NCI-H2107 (cell line): ENCODE results near the gene BIRC2.

Source experiments
- DNase-seq: peaks from one replicate; lab custom pipeline; 2025; lab: John Stamatoyannopoulos, UW

BIRC2 gene

GRCh38 chr11:102401905-102402304 lies 54.9 kb downstream of the BIRC2 start:
- no peak for DNase-seq

DNA sequence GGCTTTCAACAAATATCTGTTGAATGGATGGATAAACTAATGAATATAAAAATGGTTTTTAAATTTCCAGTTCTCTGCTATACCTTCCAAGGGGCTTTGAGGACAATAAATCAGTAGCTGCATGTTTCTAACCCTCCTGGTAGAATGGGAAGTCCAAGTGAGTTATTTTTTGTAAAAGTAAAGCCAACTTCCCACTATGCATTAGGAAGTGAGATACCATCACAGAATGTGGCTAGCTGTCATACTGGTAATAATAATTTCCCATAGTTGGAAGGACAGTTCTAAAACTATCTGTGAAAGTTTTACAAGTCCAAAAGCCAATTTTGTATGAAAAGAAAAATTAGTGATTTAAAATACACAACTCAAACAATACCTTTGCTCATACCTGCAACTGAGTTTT lies 55.5 kb downstream of the BIRC2 start:
- no peak for DNase-seq

DNA sequence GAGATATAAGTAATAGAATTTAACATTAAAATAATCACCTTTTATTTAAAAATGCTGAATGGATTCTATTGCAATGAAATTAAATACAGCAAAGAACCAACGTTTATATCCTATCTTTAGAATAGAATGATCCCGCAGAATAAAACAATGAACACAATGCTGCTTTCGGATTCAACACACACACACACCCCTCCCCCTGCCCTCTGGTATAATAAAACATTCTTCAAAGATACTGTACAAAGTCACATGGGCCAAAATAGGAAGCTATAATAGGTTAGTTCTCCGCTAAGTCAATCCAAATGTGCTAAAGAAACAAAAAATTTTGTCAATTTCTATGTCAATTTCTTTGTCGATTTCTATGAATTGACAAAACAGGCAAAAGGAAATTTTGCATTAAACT lies 58.5 kb downstream of the BIRC2 start:
- no peak for DNase-seq

DNA sequence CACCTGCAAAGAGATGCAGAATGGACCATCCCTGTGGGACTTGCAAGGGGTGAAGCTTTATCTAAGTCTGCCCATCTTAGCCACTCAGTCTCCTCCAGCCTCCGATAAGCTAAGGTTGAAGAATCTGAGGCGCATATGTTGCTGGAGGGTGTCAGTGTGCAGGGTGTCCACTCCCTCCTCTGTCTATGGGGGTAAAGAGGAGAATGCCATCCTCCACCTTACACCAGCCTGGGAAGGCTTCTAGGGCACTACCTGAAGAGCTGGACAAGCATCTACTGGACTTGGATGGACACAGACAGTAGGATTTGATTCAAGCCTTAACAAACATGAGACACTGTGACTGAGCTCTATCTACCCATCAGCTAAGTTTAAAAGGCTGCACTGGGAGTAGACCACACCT lies 59.1 kb downstream of the BIRC2 start:
- DNase-seq, result no peak

DNA sequence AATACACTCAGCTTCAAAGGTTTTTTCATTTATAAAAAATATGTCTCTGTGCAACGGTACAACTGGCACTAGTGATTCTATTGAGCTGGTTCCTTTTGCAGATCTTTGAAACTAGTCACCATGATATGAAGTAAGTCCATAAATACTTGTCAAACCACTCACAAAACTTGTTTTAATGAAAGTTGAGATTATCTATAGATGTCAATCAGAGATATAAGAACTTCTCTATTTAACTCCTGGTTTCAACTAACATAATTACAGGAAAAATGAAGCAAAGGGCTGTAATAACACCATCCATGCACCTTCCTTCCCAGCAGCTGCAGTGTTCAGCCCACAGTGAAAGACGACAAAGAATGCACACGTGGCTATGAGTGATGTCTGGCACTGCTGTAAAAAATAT lies 60.9 kb downstream of the BIRC2 start:
- no peak for DNase-seq

DNA sequence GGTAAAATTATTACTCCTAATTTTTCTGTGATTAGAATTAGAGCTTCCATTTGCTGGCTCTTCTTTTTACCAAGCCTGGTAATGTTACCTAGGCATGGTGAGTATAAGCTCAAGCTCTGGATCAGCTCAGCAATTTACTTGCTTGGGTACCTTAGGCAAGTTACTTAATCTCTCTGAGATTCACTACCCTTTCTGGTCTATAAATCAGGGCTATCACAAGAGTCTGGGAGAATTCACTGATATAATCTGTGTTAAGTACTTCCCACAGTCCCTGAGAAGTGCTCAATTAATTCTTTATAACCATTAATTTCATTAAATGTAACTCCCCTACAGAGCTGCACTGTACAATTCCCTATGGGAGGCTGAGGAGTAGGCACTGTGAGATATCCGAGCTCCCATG lies 61.3 kb downstream of the BIRC2 start:
- DNase-seq, result no peak

GRCh38 chr11:102410382-102410784 lies 63.4 kb downstream of the BIRC2 start:
- DNase-seq, result no peak

DNA sequence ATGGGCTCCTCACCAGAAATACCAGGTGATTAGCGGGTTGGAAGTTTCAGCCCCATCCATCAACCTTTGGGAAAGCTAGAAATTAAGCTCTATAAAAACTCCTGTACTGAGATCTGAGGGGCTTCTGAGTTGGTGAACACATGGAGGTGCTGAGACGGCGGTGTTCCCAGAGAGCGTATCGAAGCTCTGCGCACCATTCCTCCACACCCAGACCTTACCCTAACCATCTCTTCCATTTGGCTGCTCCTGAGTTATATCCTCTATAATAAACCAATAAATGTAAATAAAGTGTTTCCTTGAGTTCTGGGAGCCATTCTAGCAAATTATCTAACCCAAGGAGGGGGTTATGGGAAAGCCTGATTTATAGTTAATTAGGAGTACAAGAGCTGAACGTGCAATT lies 64.1 kb downstream of the BIRC2 start:
- DNase-seq, result no peak

DNA sequence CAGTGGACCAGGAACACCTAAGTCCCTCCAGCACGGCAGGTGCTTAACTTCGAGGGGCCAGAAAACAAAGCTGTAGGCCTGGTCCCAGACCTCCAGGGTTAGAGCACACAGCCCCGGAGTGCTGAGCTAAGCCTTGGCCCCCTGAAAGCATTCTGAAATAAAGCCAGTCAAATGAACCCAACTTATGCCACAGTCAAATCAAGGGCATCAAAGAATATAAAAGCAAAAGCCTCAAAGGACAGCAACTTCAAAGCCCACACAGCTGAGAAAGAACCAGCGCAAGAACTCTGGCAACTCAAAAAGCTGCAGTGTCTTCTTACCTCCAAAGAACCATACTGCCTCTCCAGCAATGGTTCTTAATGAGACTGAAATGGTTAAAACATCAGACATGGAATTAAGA lies 66.5 kb downstream of the BIRC2 start:
- no peak for DNase-seq

DNA sequence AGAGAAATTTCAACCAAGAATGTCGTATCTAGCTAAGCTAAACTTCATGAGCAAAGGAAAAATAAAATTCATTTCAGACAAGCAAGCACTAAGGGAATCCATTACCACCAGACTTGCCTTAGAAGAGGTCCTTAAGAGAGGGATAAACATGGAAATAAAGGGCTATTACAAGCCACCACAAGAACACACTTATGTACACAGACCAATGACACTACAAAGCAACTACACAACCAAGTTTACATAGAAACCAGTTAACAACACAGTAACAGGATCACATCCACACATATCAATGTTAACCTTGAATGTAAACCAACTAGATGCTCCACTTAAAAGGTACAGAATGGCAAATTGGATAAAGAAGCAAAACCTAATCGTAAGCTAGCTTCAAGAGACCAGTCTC lies 67.5 kb downstream of the BIRC2 start:
- no peak for DNase-seq

DNA sequence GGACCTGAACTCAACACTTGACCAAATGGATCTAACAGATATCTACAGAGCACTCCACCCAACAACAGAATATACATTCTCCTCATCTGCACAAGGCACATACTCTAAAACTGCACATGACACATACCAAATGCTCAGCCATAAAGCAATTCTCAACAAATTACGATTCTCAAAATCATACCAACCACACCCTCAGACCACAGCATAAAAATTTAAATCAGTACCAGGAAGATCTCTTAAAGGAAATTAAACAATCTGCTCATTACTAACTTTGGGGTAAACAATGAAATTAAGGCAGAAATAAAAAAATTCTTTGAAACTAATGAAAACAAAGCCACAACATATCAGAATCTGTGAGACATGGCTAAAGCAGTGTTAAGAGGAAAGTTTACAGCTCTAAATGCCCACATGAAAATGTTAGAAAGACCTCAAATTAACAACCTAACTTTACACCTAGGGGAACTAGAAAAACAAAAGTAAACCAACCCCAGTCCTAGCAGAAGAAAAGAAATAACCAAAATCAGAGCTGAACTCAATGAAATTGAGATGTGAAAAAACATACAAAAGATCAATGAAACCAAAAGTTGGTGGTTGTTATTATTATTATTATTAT lies 68.4 kb downstream of the BIRC2 start:
- no peak for DNase-seq

DNA sequence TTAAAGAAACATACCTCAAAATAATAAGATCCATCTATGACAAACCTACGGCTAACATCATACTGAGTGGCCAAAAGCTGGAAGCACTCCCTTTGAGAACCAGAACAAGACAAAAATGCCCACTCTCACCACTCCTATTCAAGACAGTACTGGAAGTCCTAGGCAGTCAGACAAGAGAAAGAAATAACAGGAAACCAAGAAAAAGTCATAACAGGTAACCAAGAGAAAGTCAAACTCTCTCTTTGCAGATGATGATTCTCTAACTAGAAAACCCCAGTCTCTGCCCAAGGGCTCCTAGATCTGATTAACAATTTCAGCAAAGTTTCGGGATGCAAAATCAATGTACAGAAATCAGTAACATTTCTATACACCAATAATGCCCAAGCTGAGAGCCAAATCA lies 70.0 kb downstream of the BIRC2 start:
- no peak for DNase-seq

GRCh38 chr11:102419181-102419580 lies 72.2 kb downstream of the BIRC2 start:
- DNase-seq, result no peak

DNA sequence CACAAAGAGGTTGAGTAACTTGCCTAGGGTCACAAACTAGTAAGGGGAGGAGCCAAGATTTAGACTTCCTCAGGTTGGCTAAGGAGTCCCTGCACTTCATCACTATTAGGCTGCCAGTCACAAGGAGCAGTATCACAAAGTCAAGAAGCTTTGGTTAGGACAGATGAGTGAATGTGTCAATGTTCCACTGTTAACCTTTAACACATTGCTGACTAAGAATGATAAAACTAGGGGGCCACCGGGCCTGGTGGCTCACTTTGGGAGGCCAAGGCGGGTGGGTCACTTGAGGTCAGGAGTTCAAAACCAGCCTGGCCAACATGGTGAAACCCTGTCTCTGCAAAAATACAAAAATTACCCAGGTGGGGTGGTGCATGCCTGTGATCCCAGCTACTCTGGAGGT lies 73.5 kb downstream of the BIRC2 start:
- no peak for DNase-seq

DNA sequence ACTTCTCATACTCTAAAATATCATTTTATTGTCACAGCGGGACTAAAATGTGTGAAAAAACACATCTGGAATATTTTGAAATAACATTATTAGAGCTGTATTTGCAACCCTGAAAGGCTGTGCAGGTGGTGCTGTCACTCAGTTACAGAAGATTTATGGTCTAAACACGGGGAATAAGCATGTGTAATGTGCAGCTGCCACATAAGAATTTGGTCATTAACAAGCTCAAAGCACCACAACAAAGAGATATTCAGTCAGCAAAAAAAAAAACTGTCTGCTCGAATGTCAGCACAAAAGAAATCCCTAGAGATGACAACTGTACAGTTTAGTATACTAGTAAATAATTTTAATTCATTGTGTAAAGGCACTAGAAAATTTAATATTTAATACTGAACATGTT lies 74.2 kb downstream of the BIRC2 start:
- DNase-seq, result peak; percentile 52

DNA sequence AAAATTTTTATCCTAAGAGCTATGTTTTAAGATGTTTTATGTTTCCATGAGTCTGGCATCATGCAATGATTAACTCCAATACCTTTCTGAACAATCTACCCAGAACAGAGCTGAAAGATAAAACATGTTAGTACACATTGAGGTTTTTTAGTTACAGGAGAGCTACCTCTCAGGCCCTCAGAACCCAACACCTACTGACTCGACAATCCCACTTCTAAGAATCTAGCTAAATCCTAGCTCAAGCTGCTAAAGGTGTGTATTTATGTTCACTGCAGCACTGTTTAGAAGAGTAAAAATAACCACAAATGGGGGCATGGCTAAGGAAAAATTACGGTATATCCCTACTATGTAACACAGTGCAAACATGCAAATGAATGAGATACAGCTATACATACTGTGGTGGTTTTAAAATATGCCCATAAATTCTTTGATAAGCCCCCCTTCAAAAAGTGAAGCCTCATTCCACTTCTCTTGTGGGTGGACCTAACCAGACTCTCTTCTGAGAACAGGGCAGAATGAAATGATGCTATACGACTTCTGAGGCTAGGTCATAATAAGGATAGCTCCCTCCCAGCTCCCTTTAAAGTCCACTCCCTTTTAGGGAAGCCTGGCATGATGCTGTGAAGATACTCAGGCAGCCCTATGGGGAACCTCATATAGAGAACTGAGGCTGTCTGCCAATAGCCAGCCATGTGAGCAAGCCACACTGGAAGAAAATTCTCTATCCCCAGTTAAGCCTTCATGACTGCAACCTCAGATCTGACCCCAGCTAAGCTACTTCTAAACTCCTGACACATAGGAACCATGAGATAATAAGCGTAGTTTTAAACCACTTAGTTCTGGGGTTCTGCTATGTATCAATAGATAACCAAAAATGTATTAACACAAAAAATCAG lies 76.1 kb downstream of the BIRC2 start:
- DNase-seq, result no peak

DNA sequence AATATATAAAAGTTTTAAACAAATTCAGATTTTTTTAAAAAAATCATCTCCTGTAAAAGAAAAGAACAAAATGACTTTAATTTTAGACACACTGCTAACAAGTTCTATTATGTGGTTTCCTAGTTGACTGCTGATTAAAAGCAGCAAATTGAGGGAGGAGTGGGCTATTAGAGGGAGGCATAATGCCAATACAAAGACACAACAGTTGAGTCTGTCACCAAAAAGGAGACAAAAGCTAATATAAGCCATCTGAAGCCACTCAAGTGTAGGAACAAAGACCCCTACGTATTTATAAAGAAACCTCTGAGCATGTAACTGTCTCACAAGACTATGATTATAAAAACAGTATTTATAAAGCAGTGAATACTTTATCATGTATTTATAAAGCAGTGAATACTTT lies 76.9 kb downstream of the BIRC2 start:
- DNase-seq, result no peak

DNA sequence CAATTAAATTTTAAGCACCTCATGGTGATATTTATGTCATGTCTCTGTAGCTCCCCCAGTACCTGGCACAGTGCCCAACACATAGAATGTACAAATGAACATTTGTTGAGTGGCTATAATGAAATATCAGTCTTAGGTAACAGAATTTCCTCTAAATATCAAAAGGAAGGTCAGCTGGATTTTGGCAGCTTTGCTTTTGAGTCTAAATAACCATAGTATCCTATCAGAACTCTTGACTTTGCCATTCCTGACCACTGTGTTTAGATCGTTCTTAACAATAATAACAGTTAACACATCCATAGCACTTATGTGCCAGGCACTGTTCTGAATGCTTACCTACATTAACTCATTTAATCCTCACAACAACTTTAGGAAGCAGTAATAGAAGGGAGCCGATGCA lies 79.0 kb downstream of the BIRC2 start:
- DNase-seq, result no peak

GRCh38 chr11:102426570-102426969 lies 79.6 kb downstream of the BIRC2 start:
- DNase-seq, result no peak

DNA sequence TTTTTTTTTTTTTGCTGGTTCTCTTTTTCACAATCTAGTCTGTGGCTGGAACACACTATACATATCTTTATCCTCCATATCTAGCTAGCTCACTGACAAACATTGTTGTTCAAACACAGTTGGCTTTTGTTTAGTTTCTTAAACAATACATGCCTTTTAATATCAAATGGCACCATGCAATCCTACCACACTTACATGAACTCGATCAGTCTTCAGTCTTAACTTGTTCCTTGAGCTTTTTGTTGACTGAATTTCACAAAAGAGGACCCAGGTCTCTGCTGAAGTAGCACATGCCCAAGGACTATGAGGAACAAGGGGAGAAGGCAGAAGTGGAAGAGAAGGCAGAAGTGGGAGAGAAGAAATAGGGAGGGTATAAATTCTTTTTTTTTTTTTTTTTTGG lies 80.1 kb downstream of the BIRC2 start:
- DNase-seq, result no peak
